Measurements from ENCODE around the gene CNIH3.

Gene CNIH3

GRCh38 chr1:224782281-224783000 lies 166.3 kb downstream of the CNIH3 start:
- no peak for DNase-seq

- DNase-seq, result no peak
These were observed 167.0 kb downstream of the CNIH3 start for GRCh38 chr1:224783006-224783651.

- DNase-seq, result no peak
These were observed 168.3 kb downstream of the CNIH3 start for GRCh38 chr1:224784265-224785039.

- no peak for DNase-seq
These were observed 168.9 kb downstream of the CNIH3 start for GRCh38 chr1:224785040-224785328.

- no peak for DNase-seq
These were observed 169.5 kb downstream of the CNIH3 start for GRCh38 chr1:224785622-224786021.

GRCh38 chr1:224786533-224787250 lies 170.6 kb downstream of the CNIH3 start:
- no peak for DNase-seq

GRCh38 chr1:224789311-224789710 lies 173.2 kb downstream of the CNIH3 start:
- DNase-seq, result no peak
